Stomach (tissue), 4 donors: ENCODE data around the gene NRDE2.

Experiments used
- EP300 ChIP-seq: sonication (generic); formaldehyde crosslinking; IDR thresholded peaks from one replicate; pipeline ENCODE4 v1.6.1; 2017; ENCODE audit warnings: antibody characterized with exemption
- POLR2A ChIP-seq, 4 donors: fragments of 450-650 bp; IDR thresholded peaks; one replicate each; pipeline ENCODE4 v1.6.1; 2016; ENCODE audit warnings: antibody characterized with exemption in 4 of 4, control low read depth in 2 of 4, mild to moderate bottlenecking in 1 of 4, moderate library complexity in 1 of 4
- POLR2AphosphoS5 ChIP-seq, 3 donors: sonication (generic); formaldehyde crosslinking; IDR thresholded peaks; one replicate each; pipeline ENCODE4 v1.6.1; 2016; ENCODE audit warnings: antibody characterized with exemption in 3 of 3
- TF ChIP-seq, protein P1 (sequence below), 7 experiments: fragments of 450-650 bp in 4 of 7; fragments of 200-600 bp in 3 of 7; sonication (generic) in 3 of 7; IDR thresholded peaks; one replicate each; pipeline ENCODE4 v1.5.1; 2016 to 2019; ENCODE audit warnings: antibody characterized with exemption in 7 of 7, control low read depth in 2 of 7, mild to moderate bottlenecking in 1 of 7

DNA sequence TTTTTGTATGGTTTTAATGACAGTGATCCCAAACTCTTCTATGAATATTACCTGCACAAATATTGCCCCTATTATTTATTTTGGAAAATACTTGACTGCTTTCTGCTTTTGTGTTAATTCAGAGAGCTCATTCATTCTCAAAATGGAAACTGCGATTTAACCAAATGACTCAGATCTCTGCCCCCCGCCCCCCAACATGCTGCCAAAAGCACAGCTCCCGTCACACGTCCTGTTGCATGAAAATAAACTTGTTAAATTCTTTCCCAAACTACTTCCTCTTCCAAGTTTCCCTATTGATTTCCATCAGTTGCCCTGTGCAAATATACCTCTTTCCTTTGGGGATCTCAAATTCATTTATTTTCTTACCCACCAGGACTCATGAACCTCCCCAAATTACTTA lies 18.0 kb upstream of the NRDE2 start:
- TF ChIP-seq, protein P1, sequence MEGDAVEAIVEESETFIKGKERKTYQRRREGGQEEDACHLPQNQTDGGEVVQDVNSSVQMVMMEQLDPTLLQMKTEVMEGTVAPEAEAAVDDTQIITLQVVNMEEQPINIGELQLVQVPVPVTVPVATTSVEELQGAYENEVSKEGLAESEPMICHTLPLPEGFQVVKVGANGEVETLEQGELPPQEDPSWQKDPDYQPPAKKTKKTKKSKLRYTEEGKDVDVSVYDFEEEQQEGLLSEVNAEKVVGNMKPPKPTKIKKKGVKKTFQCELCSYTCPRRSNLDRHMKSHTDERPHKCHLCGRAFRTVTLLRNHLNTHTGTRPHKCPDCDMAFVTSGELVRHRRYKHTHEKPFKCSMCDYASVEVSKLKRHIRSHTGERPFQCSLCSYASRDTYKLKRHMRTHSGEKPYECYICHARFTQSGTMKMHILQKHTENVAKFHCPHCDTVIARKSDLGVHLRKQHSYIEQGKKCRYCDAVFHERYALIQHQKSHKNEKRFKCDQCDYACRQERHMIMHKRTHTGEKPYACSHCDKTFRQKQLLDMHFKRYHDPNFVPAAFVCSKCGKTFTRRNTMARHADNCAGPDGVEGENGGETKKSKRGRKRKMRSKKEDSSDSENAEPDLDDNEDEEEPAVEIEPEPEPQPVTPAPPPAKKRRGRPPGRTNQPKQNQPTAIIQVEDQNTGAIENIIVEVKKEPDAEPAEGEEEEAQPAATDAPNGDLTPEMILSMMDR (IDR thresholded peaks at IDR 0.05) = no peak
- TF ChIP-seq POLR2AphosphoS5 (IDR thresholded peaks at IDR 0.05) (no peak), POLR2A (IDR thresholded peaks at IDR 0.05) (no peak), EP300 (no peak)
